Tongue (tissue), 2 donors: ENCODE results near the gene BICRAL. TPM values are rescaled to one million over a fixed set of nuclear protein-coding genes. Genes with fewer than 3 reads are reported as not detected.
"Not testable (repeated sequence)": the region's sequence is repeated elsewhere in the genome, so short reads cannot be mapped to it uniquely, and the experiment has no call there.

Experiments used
- DNase-seq: peaks from one replicate; pipeline ENCODE4 v3.0.0-alpha.2; 2015
- total RNA-seq: library from RNA; depleted of rRNA; stranded (reverse); fragments of >200 nt; gene quantifications from one replicate; pipeline ENCODE4 v1.2.3, GENCODE V29; 2014

The BICRAL gene
- total RNA-seq, 1 donor from 2014 or later, result 16.6 TPM

DNA sequence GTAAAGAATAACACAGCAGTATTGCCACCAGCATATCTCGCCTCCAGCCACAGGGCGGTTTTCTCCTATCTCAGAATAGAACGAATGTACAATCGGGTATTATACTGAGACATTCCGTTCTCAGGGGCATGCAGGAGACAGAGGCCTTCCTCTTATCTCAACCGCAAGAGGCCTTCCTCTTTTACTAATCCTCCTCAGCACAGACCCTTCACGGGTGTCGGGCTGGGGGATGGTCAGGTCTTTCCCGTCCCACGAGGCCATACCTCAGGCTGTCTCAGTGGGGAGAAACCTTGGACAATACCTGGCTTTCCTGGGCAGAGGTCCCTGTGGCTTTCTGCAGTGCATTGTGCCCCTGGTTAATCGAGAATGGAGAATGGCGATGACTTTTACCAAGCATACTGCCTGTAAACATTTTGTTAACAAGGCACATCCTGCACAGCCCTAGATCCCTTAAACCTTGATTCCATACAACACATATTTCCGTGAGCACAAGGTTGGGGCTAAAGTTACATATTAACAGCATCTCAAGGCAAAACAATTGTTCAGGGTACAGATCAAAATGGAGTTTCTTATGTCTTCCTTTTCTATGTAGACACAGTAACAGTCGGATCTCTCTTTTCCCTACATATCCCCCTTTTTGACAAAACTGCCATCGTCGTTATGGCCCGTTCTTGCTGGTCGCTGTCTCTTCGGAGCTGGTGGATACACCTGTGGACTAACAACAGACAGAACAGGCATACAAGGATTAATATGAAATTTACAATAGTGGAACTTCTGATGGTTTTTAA is 112.4 kb downstream of the BICRAL start:
- not testable (repeated sequence) for DNase-seq

DNA sequence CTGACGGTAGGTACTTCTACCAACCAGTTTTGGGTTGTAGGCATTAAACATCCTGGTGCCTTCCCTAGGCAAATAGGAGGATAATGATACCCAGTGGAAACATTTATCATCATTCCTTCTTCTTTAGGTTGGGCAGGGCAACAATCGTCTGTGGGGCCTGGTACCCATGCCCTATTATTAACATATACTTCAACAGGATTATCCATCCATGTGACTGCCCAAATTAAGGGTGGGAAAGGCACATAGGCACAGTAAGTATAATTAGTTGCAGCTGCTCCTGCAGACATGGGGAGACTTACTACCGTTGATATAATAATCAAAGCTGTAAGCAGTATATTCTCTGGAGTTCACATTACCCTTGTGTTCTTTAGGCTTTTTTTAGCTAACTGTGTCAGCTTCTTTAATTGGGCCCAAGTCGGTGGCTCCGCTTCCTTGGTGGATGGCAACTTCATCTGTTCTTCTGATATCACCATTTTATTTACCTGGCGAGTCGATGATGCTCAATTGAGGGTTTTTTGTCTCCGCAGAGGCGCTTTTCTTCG is 114.4 kb downstream of the BICRAL start:
- DNase-seq, result peak; percentile 32

DNA sequence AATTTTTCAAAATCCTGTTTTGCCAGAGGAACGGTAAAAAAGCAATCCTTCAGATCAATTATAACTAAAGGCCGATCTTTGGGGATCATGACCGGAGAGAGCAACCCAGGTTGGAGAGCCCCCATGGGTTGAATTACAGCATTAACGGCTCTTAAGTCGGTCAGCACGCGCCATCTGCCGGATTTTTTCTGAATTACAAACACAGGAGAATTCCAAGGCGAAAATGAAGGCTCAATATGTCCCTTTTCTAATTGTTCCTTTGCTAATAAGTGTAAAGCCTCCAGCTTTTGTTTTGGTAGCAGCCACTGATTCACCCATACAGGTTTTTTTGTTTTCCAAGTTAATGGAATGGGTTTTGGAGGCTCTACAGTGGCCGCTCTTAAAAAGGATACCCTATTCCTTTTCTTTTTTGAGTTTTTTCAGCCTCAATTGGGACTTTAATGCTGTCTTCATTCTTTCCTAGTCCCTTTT is 117.1 kb downstream of the BICRAL start:
- peak; percentile 85 for DNase-seq

DNA sequence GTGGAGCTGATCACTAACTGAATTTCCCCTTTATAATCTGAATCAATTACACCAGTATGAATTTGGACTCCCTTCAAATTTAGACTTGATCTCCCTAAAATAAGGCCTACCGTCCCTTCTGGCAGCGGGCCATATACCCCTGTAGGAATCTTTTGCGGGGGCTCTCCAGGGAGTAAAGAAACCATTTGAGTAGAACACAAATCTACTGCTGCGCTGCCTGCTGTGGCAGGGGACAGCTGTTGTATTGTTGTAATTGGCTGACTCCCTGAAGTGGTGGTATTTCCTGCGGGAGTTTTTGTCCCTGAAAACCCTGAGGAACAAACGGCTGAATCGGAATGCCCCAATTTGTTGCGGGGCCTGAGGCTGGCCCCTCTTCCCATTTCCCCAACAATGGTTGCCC is 118.0 kb downstream of the BICRAL start:
- DNase-seq, result no peak

DNA sequence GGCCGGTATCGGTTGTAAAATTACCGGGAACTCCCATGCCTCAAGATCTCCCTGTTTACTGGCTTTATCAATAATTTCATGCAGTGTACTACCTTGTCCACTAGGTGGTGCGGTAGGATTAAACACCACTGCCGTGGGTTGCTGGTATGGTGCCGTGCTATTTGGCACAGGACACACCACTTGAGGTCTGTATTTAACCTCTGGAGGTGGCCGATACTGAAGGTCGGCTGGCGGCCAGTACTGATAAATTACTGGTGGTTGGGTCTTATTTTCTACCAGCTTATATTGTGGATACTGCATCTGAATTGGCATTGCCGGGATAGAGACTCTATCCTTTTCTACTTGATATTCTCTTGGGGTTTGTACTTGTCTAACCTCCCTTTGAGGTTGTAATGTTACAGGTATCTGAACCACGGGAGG is 119.7 kb downstream of the BICRAL start:
- DNase-seq, result peak; percentile 94

DNA sequence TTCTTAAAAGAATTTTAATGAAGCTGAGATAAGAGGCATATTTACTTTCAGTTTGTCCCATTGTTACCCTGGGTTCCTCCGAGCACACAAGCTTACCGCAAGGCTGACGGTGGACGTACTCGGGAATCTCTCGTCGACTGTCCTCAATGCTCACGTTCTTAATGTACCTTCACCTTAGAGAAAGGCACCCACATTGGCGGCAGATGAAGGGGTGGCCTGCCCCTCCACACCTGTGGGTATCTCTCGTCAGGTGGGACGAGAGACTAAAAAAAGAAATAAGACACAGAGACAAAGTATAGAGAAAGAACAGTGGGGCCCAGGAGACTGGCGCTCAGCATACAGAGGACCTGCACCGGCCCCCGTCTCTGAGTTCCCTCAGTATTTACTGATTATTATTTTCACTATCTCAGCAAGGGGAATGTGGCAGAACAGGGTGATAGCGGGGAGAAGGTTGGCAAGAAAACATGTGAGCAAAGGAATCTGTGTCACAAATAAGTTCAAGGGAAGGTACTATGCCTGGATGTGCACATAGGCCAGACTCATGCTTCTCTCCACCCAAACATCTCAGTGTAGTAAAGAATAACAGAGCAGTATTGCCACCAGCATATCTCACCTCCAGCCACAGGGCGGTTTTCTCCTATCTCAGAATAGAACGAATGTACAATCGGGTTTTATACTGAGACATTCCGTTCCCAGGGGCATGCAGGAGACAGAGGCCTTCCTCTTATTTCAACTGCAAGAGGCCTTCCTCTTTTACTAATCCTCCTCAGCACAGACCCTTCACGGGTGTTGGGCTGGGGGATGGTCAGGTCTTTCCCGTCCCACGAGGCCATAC is 120.8 kb downstream of the BICRAL start:
- not testable (repeated sequence) for DNase-seq

DNA sequence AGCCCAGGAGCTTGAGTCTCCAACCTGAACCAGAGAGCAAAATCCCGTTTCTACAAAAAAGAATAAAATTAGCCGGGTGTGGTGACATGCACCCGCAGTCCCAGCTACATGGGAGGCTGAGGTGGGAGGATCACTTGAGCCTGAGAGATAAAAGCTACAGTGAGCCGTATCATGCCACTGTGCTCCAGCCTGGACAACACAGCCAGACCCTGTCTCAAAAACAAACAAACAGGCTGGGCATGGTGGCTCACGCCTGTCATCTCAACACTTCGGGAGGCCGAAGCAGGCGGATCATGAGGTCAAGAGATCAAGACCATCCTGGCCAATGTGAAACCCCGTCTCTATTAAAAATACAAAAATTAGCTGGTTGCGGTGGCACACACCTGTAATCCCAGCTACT is 122.6 kb downstream of the BICRAL start:
- DNase-seq, result no peak

DNA sequence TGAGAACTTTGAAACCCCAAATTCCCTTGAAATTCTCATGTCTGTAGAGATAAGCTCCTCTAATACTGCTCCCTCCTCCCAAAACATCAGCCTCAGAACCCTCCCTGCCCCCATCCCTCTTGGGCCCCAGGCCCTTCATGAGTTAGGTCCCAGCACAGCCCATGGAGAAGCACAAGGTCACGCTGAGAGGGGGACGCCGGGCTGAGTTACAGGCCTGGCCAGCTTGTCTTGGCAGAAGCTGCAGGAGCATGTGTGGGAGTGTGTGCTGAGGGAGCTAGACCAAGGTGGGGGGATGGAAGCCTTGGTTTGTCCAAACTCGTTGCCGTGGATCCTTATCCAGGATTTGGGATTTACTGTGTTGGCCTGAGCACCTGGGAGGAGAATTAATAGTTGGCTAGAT is 125.5 kb downstream of the BICRAL start:
- DNase-seq, result no peak

DNA sequence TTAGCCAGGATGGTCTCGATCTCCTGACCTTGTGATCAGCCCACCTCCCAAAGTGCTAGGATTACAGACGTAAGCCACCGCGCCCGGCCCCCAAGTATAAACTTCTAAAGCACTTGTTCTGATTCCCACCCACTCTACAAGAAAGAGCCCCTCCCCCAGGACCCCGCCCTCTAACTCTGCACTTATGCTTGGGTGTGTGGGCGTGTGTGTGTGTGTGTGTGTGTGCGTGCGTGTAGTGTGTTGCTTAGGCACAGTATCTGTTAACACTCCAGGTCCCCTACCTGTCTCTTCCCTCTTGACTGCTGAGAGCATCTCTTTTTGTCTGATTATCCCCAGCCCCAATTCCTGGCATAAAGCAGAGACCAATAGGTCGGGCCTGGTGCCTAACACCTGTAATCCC is 128.0 kb downstream of the BICRAL start:
- no peak for DNase-seq

DNA sequence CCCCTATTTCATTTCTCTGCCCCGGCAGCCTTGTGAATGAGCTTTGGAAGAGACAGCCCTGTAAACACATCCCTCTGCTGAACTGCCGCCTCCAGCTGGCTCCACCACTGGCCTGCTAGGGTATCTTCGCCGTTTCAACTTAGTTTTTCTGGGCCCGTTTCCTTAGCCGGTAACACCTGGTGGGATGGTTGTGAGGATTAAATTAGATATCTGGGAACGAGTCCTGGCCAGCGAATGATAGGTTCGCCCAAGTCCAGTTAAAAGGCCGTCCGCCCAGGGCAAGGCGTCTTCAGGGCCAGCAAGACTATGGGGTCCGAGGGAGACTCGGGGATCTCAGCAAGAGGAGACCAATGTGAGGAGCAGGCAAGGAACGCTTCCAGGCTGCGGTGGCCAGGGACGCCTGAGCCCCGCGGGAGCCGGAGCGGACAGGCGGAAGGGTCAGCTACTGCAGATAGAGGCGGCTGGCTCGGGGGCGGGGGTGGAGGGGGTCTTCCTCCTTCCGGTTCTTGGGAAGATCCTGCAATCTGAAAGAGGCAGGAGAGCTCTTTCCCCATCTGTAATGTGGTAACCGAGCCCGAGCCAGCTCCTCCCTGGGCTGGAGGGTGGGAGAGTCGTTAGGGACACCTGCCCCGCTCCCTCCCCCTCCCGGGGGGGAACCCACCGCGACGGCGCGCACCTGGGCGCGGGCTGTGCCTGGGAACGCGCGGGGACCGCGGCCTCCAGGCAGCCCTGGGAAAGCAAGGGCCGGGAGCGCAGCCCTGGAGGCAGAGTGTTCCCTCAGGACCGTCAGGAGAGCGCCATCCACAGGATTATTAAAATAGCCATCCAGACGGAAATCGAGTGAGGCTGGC is 129.5 kb downstream of the BICRAL start:
- no peak for DNase-seq

DNA sequence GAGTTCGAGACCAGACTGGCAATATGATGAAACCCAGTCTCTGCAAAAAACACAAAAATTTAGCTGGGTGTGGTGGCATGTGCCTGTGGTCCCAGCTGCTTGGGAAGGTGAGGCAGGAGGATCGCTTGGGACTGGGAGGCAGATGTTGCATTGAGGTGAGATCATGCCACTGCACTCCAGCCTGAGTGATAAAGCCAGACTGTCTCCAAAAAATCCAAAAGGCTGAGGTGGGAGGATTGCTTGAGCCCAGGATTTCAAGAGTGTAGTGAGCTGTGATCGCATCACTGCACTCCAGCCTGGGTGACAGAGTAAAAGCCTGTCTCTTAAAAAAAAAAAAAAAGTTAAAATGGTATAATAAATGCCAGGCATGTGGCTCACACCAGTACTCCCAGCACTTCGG is 132.7 kb downstream of the BICRAL start:
- DNase-seq, result no peak

DNA sequence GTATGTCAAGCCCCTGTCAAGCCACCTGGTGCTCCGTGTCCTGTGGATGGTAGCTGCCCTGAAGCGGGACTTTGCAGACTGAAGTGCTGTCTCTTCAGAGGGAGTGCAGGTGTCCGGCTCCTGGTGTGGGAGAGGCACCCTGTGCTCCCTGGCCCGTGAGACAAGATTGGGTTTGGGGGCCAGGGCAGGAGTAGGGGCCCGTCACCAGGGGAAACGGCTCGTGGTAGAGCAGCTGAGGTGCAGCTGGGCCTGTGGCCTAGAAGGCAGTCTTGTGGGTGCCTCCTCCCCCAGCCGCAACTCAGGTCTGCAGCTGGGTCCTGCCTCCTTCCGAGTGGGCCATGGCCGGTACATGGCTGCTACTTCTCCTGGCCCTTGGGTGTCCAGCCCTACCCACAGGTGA is 133.9 kb downstream of the BICRAL start, which contains the start of gene PTCRA:
PTCRA (plus strand) TSS at position 322 of the 400 bp plus-strand sequence; CDS start at position 339, 17 bp downstream.
- DNase-seq, result no peak

DNA sequence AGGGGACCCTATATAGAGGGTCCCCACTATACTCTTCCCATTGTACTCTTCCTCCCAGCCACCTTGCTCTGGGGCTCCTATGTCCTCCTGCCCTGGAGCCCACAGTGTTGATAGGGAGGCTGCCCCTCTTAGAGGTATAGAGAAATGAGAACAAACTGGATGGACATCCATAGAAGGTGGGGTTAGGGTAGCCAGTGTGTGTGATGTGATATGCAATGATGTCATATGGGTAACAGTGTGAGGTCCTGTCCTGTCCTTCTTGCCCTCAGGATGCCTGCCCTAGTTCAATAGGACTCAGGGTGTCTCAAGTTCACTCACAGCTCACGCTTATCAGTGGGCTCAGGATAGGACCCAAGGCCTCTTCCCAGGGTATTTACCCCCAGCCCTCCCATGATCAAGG is 134.4 kb downstream of the BICRAL start:
- no peak for DNase-seq

Other genes starting within 250 kb of the BICRAL start
- 42.1 TPM for gene UBR2, start 218.0 kb upstream of the BICRAL start, total RNA-seq
- 4.2 TPM for gene PRPH2, start 59.5 kb upstream of the BICRAL start, total RNA-seq
- 30.3 TPM for gene TBCC, start 35.9 kb upstream of the BICRAL start, total RNA-seq
- 134 TPM for gene RPL7L1, start 97.6 kb downstream of the BICRAL start, total RNA-seq
- 1.8 TPM for gene PTCRA, start 134.0 kb downstream of the BICRAL start, total RNA-seq
- gene CNPY3, start 147.4 kb downstream of the BICRAL start, total RNA-seq, result 23.7 TPM
- 0.41 TPM for gene GNMT, start 178.7 kb downstream of the BICRAL start, total RNA-seq
- 23.1 TPM for gene PEX6, start 197.1 kb downstream of the BICRAL start, total RNA-seq
- gene PPP2R5D, start 202.5 kb downstream of the BICRAL start, total RNA-seq, result 37.3 TPM
- 23.8 TPM for gene MEA1, start 231.9 kb downstream of the BICRAL start, total RNA-seq
- gene KLHDC3, start 232.2 kb downstream of the BICRAL start, total RNA-seq, result 249 TPM
- 45.0 TPM for gene RRP36, start 239.6 kb downstream of the BICRAL start, total RNA-seq